H1 (cell line): ENCODE results near the gene CCDC195. TPM values are rescaled to one million over a fixed set of nuclear protein-coding genes. Genes with fewer than 3 reads are reported as not detected.

Experiments
- BRCA1 ChIP-seq: IDR thresholded peaks from 2 replicates; pipeline ENCODE4 v1.6.1; 2012; ENCODE audit warnings: low read depth, low read length, improper control_type of control experiment
- CHD1 ChIP-seq: IDR thresholded peaks from 2 replicates; pipeline ENCODE4 v1.6.1; 2012; ENCODE audit warnings: low read depth, low read length, improper control_type of control experiment
- FOSL1 ChIP-seq: IDR thresholded peaks from 2 replicates; pipeline ENCODE4 v1.6.1; 2011; ENCODE audit warnings: mild to moderate bottlenecking, low read depth, low read length, moderate library complexity; ENCODE audit not compliant: insufficient read depth
- SUZ12 ChIP-seq: fragments of 200-600 bp; sonication (generic); IDR thresholded peaks from 2 replicates; pipeline ENCODE4 v1.6.1; 2012; ENCODE audit warnings: mild to moderate bottlenecking, inconsistent platforms, low read length, moderate library complexity, mixed read lengths
- TAF1 ChIP-seq: IDR thresholded peaks from 2 replicates; pipeline ENCODE4 v1.6.1; 2011; ENCODE audit warnings: mild to moderate bottlenecking, low read depth, low read length
- TEAD4 ChIP-seq: IDR thresholded peaks from 2 replicates; pipeline ENCODE4 v1.6.1; 2012; ENCODE audit warnings: low read depth, low read length, inconsistent platforms, mixed read lengths
- polyA plus RNA-seq, 7 experiments: library from polyadenylated mRNA; depleted of rRNA in 3 of 7; stranded (reverse) in 5 of 7; unstranded in 2 of 7; fragments of >200 nt in 5 of 7; fragments of 200-250 nt in 2 of 7; gene quantifications; 1 replicate in 5 of 7; 2 replicates in 1 of 7; 4 replicates in 1 of 7; pipeline versions ENCODE4 v1.2.1 to v1.2.3, GENCODE V29; 2011 to 2013; ENCODE audit warnings: missing spikeins in 2 of 7, mixed read lengths in 2 of 7
- total RNA-seq: library from RNA; stranded (reverse); fragmentation: NEBNext Ultra II Directional; extraction: Animal tissue kit (Norgen Biotek cat#: 25700); gene quantifications from 2 replicates; pipeline ENCODE4 v1.2.1, GENCODE V29; 2021
- TF ChIP-seq, protein P1 (sequence below): IDR thresholded peaks from 2 replicates; pipeline ENCODE4 v1.6.1; 2012; ENCODE audit warnings: low read length, inconsistent platforms
- TF ChIP-seq, protein P2 (sequence below): IDR thresholded peaks from 2 replicates; pipeline ENCODE4 v1.6.1; 2011; ENCODE audit warnings: low read depth, mild to moderate bottlenecking, low read length; ENCODE audit not compliant: insufficient read depth

Gene CCDC195
- total and polyA plus RNA-seq, 2 of the 8 experiments (the other 6 are each of a cell fraction or from before 2014, with no cell fraction given), result not detected

DNA sequence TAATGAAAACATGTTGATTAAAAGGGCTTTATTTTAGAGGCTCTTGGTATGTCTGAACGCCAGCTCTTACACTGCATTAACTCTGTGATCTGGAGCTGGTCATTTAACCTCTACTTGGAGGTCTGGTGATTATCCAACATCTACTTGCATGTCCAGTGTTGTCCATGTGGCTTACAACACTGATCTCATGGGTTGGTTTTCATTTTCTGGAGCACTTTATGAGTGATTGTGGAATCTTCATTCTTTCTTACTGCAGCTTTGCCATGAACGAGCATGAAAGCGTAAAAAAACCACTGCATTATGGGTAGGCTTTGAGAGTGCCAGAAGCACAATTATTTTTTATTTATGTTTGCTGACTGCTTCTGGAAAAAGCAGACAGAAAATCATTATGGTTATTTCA, 4.8 kb downstream of the CCDC195 start (continued):
- TF ChIP-seq TAF1, result no peak
- no peak for TF ChIP-seq TEAD4
- TF ChIP-seq, protein P1, sequence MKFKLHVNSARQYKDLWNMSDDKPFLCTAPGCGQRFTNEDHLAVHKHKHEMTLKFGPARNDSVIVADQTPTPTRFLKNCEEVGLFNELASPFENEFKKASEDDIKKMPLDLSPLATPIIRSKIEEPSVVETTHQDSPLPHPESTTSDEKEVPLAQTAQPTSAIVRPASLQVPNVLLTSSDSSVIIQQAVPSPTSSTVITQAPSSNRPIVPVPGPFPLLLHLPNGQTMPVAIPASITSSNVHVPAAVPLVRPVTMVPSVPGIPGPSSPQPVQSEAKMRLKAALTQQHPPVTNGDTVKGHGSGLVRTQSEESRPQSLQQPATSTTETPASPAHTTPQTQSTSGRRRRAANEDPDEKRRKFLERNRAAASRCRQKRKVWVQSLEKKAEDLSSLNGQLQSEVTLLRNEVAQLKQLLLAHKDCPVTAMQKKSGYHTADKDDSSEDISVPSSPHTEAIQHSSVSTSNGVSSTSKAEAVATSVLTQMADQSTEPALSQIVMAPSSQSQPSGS, result no peak
- TF ChIP-seq SUZ12, result no peak
- TF ChIP-seq, protein P2, sequence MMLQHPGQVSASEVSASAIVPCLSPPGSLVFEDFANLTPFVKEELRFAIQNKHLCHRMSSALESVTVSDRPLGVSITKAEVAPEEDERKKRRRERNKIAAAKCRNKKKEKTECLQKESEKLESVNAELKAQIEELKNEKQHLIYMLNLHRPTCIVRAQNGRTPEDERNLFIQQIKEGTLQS, result no peak
- no peak for TF ChIP-seq CHD1
- no peak for TF ChIP-seq FOSL1
- TF ChIP-seq BRCA1, result no peak
